ENCODE data around the gene KLF11.
"Not testable (repeated sequence)": the region's sequence is repeated elsewhere in the genome, so short reads cannot be mapped to it uniquely, and the experiment has no call there.

Gene KLF11

GRCh38 chr2:10084223-10084865 is 41.0 kb downstream of the KLF11 start:
- TF ChIP-seq EZH2 (IDR thresholded peaks at IDR 0.05) (no peak), FOXP2 (optimal IDR thresholded peaks at IDR 0.05; ENCODE audit: control extremely low read depth, extremely low read length, insufficient read depth) (no peak), POLR2AphosphoS5 (IDR thresholded peaks at IDR 0.05; ENCODE audit: borderline replicate concordance, low read depth, low read length) (no peak)
- Histone ChIP-seq H3K27ac (no peak overlapping the region), H3K9me3 (ENCODE audit: low read depth, low read length) (no peaks in the 10 kb centered on the region), H3K9ac (ENCODE audit: insufficient read length) (no peak overlapping the region), H3K36me3 (ENCODE audit: insufficient read depth, low read length) (no peaks in the 10 kb centered on the region), H3K4me3 (no peak overlapping the region)
- no peak for DNase-seq (ENCODE audit: low read depth, low spot score)

GRCh38 chr2:10085043-10085667 is 41.8 kb downstream of the KLF11 start:
- TF ChIP-seq POLR2AphosphoS5 (IDR thresholded peaks at IDR 0.05; ENCODE audit: borderline replicate concordance, low read depth, low read length): no peak
- TF ChIP-seq FOXP2 (optimal IDR thresholded peaks at IDR 0.05; ENCODE audit: control extremely low read depth, extremely low read length, insufficient read depth): no peak
- no peak for TF ChIP-seq EZH2 (IDR thresholded peaks at IDR 0.05)
- Histone ChIP-seq H3K27ac (no peak overlapping the region), H3K9ac (ENCODE audit: insufficient read length) (no peak overlapping the region), H3K4me3 (no peak overlapping the region), H3K9me3 (ENCODE audit: low read depth, low read length) (no peaks in the 10 kb centered on the region), H3K36me3 (ENCODE audit: insufficient read depth, low read length) (no peaks in the 10 kb centered on the region)
- DNase-seq (ENCODE audit: low read depth, low spot score): no peak

- Histone ChIP-seq H3K9ac (ENCODE audit: insufficient read length) (no peak overlapping the region), H3K4me3 (no peak overlapping the region), H3K36me3 (ENCODE audit: insufficient read depth, low read length) (no peaks in the 10 kb centered on the region), H3K27ac (no peak overlapping the region), H3K9me3 (ENCODE audit: low read depth, low read length) (no peaks in the 10 kb centered on the region)
- DNase-seq (ENCODE audit: low read depth, low spot score): no peak
- TF ChIP-seq POLR2AphosphoS5 (IDR thresholded peaks at IDR 0.05; ENCODE audit: borderline replicate concordance, low read depth, low read length) (no peak), FOXP2 (optimal IDR thresholded peaks at IDR 0.05; ENCODE audit: control extremely low read depth, extremely low read length, insufficient read depth) (no peak), EZH2 (IDR thresholded peaks at IDR 0.05) (no peak)
Measured at GRCh38 chr2:10085668-10086059, 42.3 kb downstream of the KLF11 start.

GRCh38 chr2:10086950-10087349 is 43.6 kb downstream of the KLF11 start:
- Histone ChIP-seq H3K4me3 (no peak overlapping the region), H3K9me3 (ENCODE audit: low read depth, low read length) (no peaks in the 10 kb centered on the region), H3K9ac (ENCODE audit: insufficient read length) (no peak overlapping the region), H3K36me3 (ENCODE audit: insufficient read depth, low read length) (no peaks in the 10 kb centered on the region), H3K27ac (no peak overlapping the region)
- TF ChIP-seq EZH2 (IDR thresholded peaks at IDR 0.05): no peak
- TF ChIP-seq POLR2AphosphoS5 (IDR thresholded peaks at IDR 0.05; ENCODE audit: borderline replicate concordance, low read depth, low read length): no peak
- TF ChIP-seq FOXP2 (optimal IDR thresholded peaks at IDR 0.05; ENCODE audit: control extremely low read depth, extremely low read length, insufficient read depth): no peak
- no peak for DNase-seq (ENCODE audit: low read depth, low spot score)

DNA sequence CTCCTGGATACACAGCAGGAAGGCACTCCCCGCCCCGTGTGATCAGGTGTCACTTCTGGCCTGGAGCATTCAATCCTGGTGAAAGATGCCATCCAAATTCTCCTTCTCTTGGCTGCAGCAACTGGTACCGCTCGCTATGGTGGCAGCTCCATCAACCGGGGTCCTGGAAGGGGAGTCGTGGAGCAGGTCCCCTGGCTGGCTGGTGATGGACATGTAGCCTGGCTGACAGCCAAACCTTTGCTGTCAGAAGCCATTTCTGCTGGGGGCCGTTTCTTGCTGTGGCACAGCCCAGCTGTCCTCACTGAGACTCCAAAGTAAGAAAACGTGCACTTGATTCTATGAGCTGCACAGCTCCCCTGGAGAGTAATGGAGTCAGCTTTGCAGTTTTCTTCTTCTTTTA is 44.0 kb downstream of the KLF11 start:
- no peak for DNase-seq (ENCODE audit: low read depth, low spot score)
- Histone ChIP-seq H3K36me3 (ENCODE audit: insufficient read depth, low read length) (no peaks in the 10 kb centered on the region), H3K4me3 (no peak overlapping the region), H3K27ac (no peak overlapping the region), H3K9me3 (ENCODE audit: low read depth, low read length) (no peaks in the 10 kb centered on the region), H3K9ac (ENCODE audit: insufficient read length) (no peak overlapping the region)
- TF ChIP-seq POLR2AphosphoS5 (IDR thresholded peaks at IDR 0.05; ENCODE audit: borderline replicate concordance, low read depth, low read length) (no peak), FOXP2 (optimal IDR thresholded peaks at IDR 0.05; ENCODE audit: control extremely low read depth, extremely low read length, insufficient read depth) (no peak)

DNA sequence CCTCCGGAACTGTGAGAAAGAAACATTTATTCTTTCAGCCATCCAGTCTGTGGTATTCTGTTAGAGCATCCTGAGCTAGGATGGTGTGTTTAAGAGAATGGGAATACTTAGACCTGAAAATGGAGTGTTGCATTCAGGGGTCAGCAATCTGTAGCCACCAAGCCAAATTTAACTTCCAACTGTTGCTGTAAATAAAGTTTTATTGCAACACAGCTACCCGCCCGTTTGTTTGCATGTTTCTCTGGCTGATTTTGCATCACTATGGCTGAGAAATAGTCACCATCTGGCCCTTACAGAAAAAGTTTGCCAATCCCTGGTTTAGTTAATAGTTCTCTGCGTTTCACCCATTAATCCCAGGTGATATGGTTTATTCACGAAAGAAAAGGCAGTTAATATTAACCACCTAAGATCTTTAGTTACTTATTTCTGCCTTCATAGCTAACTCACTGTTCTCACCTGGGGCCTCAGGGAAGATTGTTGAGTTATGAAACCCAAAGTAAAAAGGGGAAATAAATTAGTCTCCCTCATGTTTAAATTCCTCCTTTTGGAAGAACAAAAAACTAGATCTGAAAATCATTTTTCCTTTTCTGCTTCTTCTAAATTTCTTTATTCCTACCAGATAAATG is 46.3 kb downstream of the KLF11 start:
- Histone ChIP-seq H3K9ac (ENCODE audit: insufficient read length) (no peak overlapping the region), H3K36me3 (ENCODE audit: insufficient read depth, low read length) (no peaks in the 10 kb centered on the region), H3K9me3 (ENCODE audit: low read depth, low read length) (no peaks in the 10 kb centered on the region), H3K4me3 (no peak overlapping the region), H3K27ac (no peak overlapping the region)
- DNase-seq (ENCODE audit: low read depth, low spot score): no peak
- TF ChIP-seq EZH2 (IDR thresholded peaks at IDR 0.05): no peak
- TF ChIP-seq POLR2AphosphoS5 (IDR thresholded peaks at IDR 0.05; ENCODE audit: borderline replicate concordance, low read depth, low read length): no peak
- TF ChIP-seq FOXP2 (optimal IDR thresholded peaks at IDR 0.05; ENCODE audit: control extremely low read depth, extremely low read length, insufficient read depth): no peak

DNA sequence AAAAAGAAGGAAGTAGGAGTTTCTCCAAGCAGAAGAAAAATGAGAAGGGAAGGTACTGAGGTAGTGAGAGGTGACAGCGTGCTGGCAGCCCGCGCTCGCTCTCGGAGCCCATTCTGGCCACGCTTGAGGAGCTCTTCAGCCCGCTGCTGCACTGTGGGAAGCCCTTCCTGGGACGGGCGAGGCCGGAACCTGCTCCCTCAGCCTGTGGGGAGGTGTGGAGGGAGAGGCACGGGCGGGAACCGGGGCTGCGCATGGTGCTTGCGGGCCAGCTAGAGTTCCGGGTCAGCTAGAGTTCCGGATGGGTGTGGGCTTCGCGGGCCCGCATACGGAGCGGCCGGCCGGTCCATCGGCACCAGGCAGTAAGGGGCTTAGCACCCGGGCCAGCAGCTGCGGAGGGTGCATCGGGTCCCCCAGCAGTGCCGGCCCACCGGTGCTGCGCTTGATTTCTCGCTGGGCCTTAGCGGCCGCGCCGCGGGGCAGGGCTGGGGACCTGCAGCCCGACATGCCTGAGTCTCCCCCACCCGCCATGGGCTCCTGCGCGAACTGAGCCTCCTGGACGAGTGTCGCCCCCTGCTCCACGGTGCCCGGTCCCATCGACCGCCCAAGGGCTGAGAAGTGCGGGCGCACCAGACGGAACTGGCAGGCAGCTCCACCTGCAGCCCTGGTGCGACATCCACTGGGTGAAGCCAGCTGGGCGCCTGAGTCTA is 48.0 kb downstream of the KLF11 start:
- DNase-seq (ENCODE audit: low read depth, low spot score): no peak
- H3K9ac ChIP-seq (ENCODE audit: insufficient read length): no peak overlapping the region
- H3K9me3 ChIP-seq (ENCODE audit: low read depth, low read length): no peaks in the 10 kb centered on the region
- H3K27ac ChIP-seq: no peak overlapping the region
- H3K36me3 ChIP-seq (ENCODE audit: insufficient read depth, low read length): no peaks in the 10 kb centered on the region
- no peak overlapping the region for H3K4me3 ChIP-seq
- no peak for TF ChIP-seq FOXP2 (optimal IDR thresholded peaks at IDR 0.05; ENCODE audit: control extremely low read depth, extremely low read length, insufficient read depth)
- no peak for TF ChIP-seq POLR2AphosphoS5 (IDR thresholded peaks at IDR 0.05; ENCODE audit: borderline replicate concordance, low read depth, low read length)
- TF ChIP-seq EZH2 (IDR thresholded peaks at IDR 0.05): no peak

DNA sequence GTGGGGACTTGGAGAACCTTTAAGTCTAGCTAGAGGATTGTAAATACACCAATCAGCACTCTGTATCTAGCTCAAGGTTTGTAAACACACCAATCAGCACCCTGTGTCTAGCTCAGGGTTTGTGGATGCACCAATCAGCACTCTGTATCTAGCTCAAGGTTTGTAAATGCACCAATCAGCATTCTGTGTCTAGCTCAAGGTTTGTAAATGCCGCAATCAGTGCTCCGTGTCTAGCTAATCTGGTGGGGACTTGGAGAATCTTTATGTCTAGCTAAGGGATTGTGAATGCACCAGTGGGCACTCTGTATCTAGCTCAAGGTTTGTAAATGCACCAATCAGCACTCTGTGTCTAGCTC is 48.5 kb downstream of the KLF11 start:
- not testable (repeated sequence) for H3K27ac ChIP-seq; H3K4me3 ChIP-seq; H3K9me3 ChIP-seq (ENCODE audit: low read depth, low read length); DNase-seq (ENCODE audit: low read depth, low spot score); H3K9ac ChIP-seq (ENCODE audit: insufficient read length); H3K36me3 ChIP-seq (ENCODE audit: insufficient read depth, low read length)

Measured in SK-N-MC (cell line).